CD4-positive, alpha-beta T cell treated with Interleukin-12 subunit alpha and Interleukin-12 subunit beta, for 1 hour (primary cell): ENCODE data around the gene CYP17A1.
A peak's percentile ranks its signal among the peaks of the same experiment; 100 is the strongest.

Experiments used
- DNase-seq: peaks from one replicate; pipeline ENCODE4 v3.0.0-alpha.2; 2020

The CYP17A1 gene

GRCh38 chr10:102802920-102803534 lies 34.2 kb downstream of the CYP17A1 start:
- DNase-seq = no peak

DNA sequence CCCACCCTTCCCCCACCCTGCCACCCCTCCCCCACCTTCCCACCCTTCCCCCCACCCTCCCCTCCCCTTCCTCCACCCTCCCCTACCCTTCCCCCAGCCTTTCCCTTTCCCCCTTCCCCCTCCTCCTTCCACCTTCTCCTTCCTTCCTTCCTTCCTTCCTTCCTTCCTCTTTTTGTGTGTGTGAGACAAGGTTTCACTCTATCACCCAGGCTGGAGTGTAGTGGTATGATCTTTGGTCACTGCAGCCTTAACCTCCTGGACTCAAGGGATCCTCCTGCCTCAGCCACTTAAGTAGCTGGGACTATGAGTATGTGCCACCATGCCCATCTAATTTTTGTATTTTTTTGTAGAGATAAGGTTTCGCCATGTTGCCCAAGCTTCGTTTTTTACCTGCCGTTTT lies 35.2 kb downstream of the CYP17A1 start:
- no peak for DNase-seq

GRCh38 chr10:102801496-102801895 lies 35.7 kb downstream of the CYP17A1 start:
- no peak for DNase-seq

GRCh38 chr10:102800611-102801335 lies 36.4 kb downstream of the CYP17A1 start:
- no peak for DNase-seq

DNA sequence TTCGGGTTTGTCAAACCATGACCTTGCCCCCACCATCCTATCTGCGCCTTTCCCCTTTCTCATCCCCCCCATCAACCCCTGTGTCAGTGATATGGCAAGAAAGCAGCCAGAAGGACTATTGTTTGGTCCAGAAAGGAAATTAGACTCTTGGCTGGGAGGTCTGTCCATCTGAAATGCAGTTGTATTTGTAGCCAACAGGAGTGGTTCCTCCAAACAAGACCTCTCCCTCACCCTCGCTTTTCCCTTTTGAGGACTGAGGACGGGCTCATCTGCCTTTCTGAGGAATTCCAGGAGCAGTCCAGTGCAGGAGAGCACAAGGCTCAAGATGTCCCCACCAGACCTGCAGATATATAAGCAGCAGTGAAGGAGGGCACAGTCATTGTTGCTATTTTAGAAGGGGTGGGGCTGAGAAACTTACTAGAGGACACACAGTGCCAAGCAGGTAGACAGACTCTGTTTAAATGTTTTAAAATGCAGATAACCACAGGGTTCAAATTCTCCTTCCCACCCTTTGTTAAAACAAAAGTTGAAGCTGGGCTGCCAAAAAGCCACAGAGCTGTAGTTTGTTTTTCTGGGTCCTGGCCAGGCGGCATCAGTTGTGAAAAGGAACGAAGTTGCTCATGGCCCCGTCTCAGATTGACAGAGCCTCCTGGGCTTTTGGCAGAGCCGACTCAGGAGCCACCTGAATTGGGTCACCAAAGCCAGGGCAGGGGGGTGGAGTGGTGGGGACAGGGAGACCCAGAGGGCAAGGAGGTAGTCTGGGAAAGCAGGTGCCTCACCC lies 37.3 kb downstream of the CYP17A1 start:
- DNase-seq = no peak

DNA sequence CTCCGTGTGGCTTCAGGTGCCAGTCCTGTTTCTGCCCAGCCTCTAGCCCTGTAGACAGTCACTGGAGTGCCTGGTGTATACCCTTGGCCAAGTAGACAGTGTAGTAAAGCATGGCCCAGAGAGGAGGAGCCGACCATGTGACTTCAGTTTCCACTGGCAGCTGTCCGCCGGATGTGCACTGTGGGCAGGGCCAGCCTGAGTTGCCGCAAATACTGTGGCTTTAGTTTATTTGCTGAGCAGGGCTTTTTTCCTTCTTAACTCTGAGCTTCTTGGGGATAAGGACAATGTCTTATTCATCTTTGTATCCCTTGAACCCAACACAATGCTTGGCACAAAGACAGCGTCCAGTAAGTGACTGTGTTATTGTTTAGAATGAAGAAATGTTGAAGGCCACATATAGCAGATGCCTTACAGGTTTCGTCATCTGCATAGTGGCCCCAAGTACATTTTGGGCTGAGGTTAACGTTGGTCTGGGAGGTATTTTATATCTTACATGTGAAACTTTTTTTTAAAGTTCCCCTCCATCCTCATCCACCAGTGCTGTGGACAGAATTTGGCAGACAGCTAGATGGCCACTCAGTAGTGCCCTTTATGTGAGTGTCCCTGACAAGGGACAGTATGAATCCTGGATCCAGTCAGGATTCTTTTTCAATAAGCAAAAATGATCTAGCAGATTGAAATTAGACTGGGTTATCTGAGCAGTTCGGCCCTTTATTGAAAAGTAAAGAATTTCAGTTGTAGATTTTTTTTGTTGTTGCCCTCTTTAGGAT lies 40.6 kb downstream of the CYP17A1 start:
- DNase-seq = peak; percentile 38

GRCh38 chr10:102795453-102796406 lies 41.5 kb downstream of the CYP17A1 start:
- DNase-seq = no peak

- DNase-seq = no peak
Measured at GRCh38 chr10:102791754-102792395, 45.3 kb downstream of the CYP17A1 start.

- DNase-seq = peak; percentile 23
Measured at GRCh38 chr10:102785818-102786217, 51.4 kb downstream of the CYP17A1 start.

DNA sequence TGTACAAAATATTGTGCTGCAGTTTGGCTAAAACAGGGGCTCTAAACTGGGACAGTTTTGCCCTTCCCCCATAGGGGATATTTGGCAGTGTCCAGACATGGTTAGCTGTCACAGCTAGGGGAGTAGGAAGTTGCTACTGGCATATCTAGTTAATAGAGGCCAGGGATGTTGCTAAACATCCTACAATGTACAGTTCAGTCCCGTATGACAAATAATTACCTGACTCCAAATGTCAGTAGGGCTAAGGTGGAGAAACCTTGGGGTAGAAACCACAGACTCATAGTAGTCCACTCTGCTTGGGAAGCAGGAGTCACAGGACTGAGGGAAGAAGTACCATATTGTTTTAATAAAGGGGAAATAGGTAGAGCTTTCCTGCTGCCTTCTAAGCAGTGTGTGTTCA lies 53.6 kb downstream of the CYP17A1 start:
- no peak for DNase-seq

GRCh38 chr10:102782673-102783551 lies 54.3 kb downstream of the CYP17A1 start:
- DNase-seq = no peak

- no peak for DNase-seq
Measured at GRCh38 chr10:102781921-102782557, 55.2 kb downstream of the CYP17A1 start.

DNA sequence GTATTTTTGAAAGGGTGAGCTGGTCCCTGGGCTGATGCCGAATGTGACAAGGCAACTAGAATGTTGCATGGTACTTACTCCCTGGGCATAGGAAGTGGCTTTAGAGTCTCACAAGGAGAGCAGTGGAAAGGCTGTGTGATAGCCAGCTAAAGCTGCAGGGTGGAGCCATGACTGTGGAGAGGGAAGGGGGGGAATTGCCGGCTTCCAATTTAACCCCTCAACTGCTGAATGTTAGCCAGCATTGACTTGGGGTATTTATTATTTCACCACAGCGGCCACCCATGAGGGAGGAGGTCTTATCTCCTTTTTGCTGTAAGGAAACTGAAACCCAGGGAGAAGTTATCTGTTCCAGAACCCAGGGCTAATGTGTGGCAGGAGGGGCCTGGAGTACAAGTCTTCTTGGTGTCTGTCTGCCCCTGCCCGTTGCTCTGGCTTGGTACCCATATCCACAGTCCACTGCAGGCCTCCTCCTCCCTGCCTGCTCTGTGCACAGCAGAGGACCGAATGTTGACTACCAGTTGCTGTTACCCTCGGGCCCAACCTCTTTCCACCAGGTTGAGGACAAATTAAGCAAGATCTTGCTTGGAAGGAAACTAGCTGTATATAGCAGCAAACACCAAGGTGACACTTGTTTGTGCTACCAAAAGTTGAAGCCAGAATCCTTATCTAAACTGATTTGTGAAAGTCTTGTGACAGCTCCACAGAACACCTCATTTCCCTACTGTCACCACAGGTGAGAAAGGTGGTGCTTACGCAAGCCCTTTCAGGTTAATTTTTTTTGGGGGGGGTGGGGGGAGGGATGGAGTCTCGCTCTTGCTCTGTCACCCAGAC lies 55.9 kb downstream of the CYP17A1 start:
- DNase-seq = no peak
